Suprapubic skin (tissue), 4 donors: ENCODE data around the gene FGF19. TPM values are rescaled to one million over a fixed set of nuclear protein-coding genes. Genes with fewer than 3 reads are reported as not detected.

Source experiments
- DNase-seq, 2 donors: peaks; one replicate each; pipeline ENCODE4 v3.0.0-alpha.2; 2019; ENCODE audit warnings: low spot score in 2 of 2
- H3K27ac ChIP-seq: fragments of 200-600 bp; sonication (generic); one replicate; pipeline ENCODE4 v1.5.1; 2019
- H3K27me3 ChIP-seq: fragments of 200-600 bp; sonication (generic); one replicate; pipeline ENCODE4 v1.5.1; 2019
- H3K36me3 ChIP-seq: fragments of 200-600 bp; sonication (generic); one replicate; pipeline ENCODE4 v1.5.1; 2019
- H3K4me1 ChIP-seq: fragments of 200-600 bp; sonication (generic); one replicate; pipeline ENCODE4 v1.5.1; 2019
- H3K4me3 ChIP-seq: fragments of 200-600 bp; sonication (generic); one replicate; pipeline ENCODE4 v1.5.1; 2019; ENCODE audit warnings: mild to moderate bottlenecking
- H3K9me3 ChIP-seq: fragments of 200-600 bp; sonication (generic); one replicate; pipeline ENCODE4 v1.5.1; 2019
- EP300 ChIP-seq: sonication (generic); formaldehyde crosslinking; IDR thresholded peaks from one replicate; pipeline ENCODE4 v1.6.1; 2017; ENCODE audit warnings: antibody characterized with exemption
- POLR2A ChIP-seq, 2 donors: fragments of 450-650 bp; IDR thresholded peaks; one replicate each; pipeline ENCODE4 v1.6.1; 2017; ENCODE audit warnings: antibody characterized with exemption in 2 of 2, mild to moderate bottlenecking in 2 of 2, moderate library complexity in 2 of 2
- POLR2AphosphoS5 ChIP-seq, 3 donors: sonication (generic); formaldehyde crosslinking; IDR thresholded peaks; one replicate each; pipeline ENCODE4 v1.6.1; 2017; ENCODE audit warnings: antibody characterized with exemption in 3 of 3
- WGBS: methylation state at CpG from one replicate; pipeline ENCODE4 v1.1.5; 2018; 5-methylcytosine and 5-hydroxymethylcytosine counted together
- total RNA-seq, 4 donors: library from RNA; depleted of rRNA; stranded (reverse); fragments of >200 nt; gene quantifications; one replicate each; pipeline ENCODE4 v1.1.0, GENCODE V29; 2016
- TF ChIP-seq, protein P1 (sequence below), 2 donors: fragments of 200-600 bp in 1 of 2; fragments of 450-650 bp in 1 of 2; sonication (generic) in 1 of 2; IDR thresholded peaks; one replicate each; pipeline ENCODE4 v1.5.1; 2016 to 2019; ENCODE audit warnings: antibody characterized with exemption in 2 of 2, mild to moderate bottlenecking in 1 of 2, moderate library complexity in 1 of 2

FGF19 gene
- total RNA-seq, 4 donors from 2014 or later: not detected

DNA sequence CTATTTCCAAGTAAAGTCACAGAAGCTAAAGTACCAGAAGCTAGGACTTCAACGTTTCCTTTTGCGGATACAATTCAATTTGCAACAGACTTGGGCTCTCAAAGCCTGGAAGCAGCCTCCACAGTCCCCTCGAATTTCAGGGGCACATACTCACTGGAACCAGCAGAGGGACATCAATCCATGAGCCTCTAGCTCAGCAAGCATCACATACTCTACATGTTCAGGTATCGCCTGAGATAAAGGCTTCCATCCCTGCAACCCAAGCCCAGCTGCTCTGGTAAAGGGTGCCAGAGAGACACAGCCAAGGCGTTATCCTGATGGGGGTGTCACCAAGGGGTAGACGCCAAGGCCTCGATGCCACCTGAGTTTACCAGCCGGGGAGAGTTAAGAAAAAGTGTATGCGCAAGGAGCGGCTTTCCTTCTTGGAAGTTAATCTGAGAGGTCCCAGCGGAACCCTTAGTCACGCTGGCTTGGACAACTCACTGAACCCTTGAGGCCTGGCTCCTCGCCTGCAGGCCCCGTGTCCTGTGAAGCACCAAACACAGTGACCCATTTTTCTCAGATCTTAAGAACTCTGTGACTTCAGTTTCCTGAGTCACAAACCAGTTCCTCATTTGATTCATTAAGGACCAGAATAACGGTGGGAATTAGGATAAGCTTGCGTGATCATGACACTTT lies 41.7 kb downstream of the FGF19 start:
- no peaks in the 10 kb centered on the region for H3K27me3 ChIP-seq
- no peak for TF ChIP-seq POLR2A (IDR thresholded peaks at IDR 0.05)
- TF ChIP-seq, protein P1, sequence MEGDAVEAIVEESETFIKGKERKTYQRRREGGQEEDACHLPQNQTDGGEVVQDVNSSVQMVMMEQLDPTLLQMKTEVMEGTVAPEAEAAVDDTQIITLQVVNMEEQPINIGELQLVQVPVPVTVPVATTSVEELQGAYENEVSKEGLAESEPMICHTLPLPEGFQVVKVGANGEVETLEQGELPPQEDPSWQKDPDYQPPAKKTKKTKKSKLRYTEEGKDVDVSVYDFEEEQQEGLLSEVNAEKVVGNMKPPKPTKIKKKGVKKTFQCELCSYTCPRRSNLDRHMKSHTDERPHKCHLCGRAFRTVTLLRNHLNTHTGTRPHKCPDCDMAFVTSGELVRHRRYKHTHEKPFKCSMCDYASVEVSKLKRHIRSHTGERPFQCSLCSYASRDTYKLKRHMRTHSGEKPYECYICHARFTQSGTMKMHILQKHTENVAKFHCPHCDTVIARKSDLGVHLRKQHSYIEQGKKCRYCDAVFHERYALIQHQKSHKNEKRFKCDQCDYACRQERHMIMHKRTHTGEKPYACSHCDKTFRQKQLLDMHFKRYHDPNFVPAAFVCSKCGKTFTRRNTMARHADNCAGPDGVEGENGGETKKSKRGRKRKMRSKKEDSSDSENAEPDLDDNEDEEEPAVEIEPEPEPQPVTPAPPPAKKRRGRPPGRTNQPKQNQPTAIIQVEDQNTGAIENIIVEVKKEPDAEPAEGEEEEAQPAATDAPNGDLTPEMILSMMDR (IDR thresholded peaks at IDR 0.05): no peak
- TF ChIP-seq EP300: no peak
- TF ChIP-seq POLR2AphosphoS5 (IDR thresholded peaks at IDR 0.05): no peak
- no peak overlapping the region for H3K4me3 ChIP-seq
- DNase-seq: peak in 1 of 2 donors; percentile 27
- 87% methylated on average over 14 of the region's 16 CpGs for WGBS
- H3K9me3 ChIP-seq: no peaks in the 10 kb centered on the region
- no peaks in the 10 kb centered on the region for H3K4me1 ChIP-seq
- peaks cover 40% of the 10 kb centered on the region for H3K36me3 ChIP-seq
- no peak overlapping the region for H3K27ac ChIP-seq

DNA sequence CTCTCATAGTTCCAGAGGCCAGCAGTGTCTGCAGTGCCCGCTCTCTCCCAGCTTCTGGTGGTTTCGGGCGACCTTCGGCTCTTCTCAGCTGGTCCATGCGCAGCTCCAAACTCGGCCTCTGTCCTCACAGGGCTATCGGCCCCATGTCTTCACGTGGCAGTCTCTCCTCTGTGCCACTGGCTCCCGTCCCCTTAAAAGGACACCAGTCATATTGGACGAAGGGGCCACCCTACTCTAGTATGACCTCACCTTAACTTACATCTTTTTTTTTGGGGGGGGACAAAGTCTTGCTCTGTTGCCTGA lies 42.5 kb downstream of the FGF19 start:
- Histone ChIP-seq H3K4me3 (no peak overlapping the region), H3K4me1 (no peaks in the 10 kb centered on the region), H3K9me3 (no peaks in the 10 kb centered on the region), H3K27ac (no peak overlapping the region), H3K27me3 (no peaks in the 10 kb centered on the region), H3K36me3 (peaks cover 32% of the 10 kb centered on the region)
- 72% methylated on average over 10 of the region's 10 CpGs for WGBS
- TF ChIP-seq, protein P1 (IDR thresholded peaks at IDR 0.05): no peak
- no peak for TF ChIP-seq POLR2AphosphoS5 (IDR thresholded peaks at IDR 0.05)
- no peak for TF ChIP-seq POLR2A (IDR thresholded peaks at IDR 0.05)
- TF ChIP-seq EP300: no peak
- peak in 1 of 2 donors; percentile 25 for DNase-seq

DNA sequence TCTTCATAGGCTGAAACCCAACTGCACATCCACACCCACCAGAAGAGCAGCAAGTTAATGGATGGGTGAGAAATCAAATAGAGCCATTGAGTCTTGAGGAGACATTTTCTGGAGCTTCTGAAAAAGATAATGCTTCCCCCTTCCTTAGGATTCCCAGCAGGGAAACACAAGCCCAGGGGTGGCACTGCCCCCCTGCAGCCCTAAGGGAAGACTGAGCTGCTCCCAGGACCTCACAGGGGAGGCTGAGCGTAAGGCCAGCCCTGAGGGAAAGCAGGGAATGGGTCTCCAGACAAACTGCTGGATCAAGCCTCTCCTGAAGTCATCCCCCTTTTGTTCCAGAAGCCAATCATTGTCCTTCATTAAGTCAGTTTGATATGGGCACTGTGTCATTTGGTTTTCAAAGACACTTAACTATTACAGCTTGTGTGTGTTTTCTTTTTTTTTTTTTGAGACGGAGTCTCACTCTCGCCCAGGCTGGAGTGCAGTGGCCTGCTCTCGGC lies 43.8 kb downstream of the FGF19 start:
- H3K27ac ChIP-seq: no peak overlapping the region
- WGBS: 90% methylated on average over 4 of the region's 4 CpGs
- TF ChIP-seq POLR2AphosphoS5 (IDR thresholded peaks at IDR 0.05) (no peak), EP300 (no peak), POLR2A (IDR thresholded peaks at IDR 0.05) (no peak)
- TF ChIP-seq, protein P1 (IDR thresholded peaks at IDR 0.05): no peak
- DNase-seq: no peak
- no peak overlapping the region for H3K4me3 ChIP-seq
- peaks cover 21% of the 10 kb centered on the region for H3K36me3 ChIP-seq
- no peaks in the 10 kb centered on the region for H3K4me1 ChIP-seq
- H3K9me3 ChIP-seq: no peaks in the 10 kb centered on the region
- no peaks in the 10 kb centered on the region for H3K27me3 ChIP-seq

DNA sequence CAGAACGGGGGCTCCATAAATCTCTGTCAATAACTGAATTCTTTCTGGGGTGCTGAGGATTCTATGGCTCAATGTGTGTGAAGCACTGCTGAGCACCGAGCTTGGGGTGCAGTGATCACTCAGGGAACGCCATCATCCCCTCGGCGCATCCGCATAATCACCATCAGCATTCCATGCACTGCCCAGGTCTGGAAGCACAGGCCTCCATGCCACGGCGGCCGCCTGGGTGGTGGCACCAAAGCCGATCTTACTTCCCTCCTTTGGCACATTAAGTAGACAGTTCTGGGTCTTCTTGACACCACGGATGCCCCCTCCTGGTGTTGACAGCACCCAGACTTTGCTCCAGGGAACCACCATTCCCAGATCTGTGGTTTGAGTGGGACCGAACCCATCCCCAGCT lies 44.2 kb downstream of the FGF19 start:
- Histone ChIP-seq H3K9me3 (no peaks in the 10 kb centered on the region), H3K4me3 (no peak overlapping the region), H3K4me1 (no peaks in the 10 kb centered on the region), H3K27ac (no peak overlapping the region), H3K36me3 (peaks cover 16% of the 10 kb centered on the region), H3K27me3 (no peaks in the 10 kb centered on the region)
- peak in 1 of 2 donors; percentile 46 for DNase-seq
- no peak for TF ChIP-seq POLR2A (IDR thresholded peaks at IDR 0.05)
- TF ChIP-seq POLR2AphosphoS5 (IDR thresholded peaks at IDR 0.05): no peak
- TF ChIP-seq EP300: no peak
- TF ChIP-seq, protein P1 (IDR thresholded peaks at IDR 0.05): no peak
- WGBS: 90% methylated on average over 11 of the region's 12 CpGs

DNA sequence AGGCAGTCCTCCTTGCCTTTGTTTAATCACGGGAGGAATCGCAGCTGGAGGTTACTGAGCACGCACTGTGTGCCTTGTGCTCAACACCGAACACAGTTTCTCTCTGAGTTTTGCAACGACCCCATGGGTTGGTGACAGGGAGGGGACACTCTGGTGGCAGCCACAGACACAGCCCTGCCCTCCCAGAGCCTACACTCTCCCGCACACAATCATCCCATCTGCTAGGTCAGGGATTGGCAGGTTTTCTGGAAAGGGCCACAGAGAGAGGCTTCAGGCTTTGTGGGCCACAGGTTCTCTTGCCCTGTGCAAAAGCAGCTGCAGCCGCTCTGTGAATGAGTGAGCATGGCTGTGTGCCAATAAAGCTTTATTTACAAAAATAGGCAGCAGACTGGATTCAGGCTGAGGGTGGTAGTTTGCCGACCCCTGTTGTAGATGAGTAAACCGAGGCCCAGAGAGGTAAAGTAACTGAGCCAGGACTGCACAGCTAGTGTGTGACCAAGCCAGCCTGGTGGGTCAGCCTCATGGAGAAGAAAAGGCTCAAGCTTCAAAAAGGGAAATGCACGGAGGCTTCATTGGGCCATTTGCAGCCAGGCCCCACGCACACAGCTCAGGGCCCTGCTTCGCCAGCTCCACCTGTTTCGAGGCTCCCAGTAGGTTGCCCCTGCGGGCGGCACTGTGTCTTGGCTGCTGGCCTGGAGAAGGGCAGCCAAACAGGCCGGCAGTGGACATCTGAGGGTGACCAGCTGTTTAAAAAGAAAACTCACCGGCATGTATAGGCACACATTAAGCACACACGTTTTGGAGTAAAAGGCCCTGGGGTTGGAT lies 45.0 kb downstream of the FGF19 start:
- 84% methylated on average over 8 of the region's 18 CpGs for WGBS
- H3K36me3 ChIP-seq: peaks cover 15% of the 10 kb centered on the region
- H3K4me3 ChIP-seq: no peak overlapping the region
- no peaks in the 10 kb centered on the region for H3K9me3 ChIP-seq
- TF ChIP-seq POLR2A (IDR thresholded peaks at IDR 0.05): no peak
- TF ChIP-seq, protein P1 (IDR thresholded peaks at IDR 0.05): no peak
- no peak for TF ChIP-seq POLR2AphosphoS5 (IDR thresholded peaks at IDR 0.05)
- TF ChIP-seq EP300: no peak
- peak in 1 of 2 donors; percentile 33 for DNase-seq
- no peaks in the 10 kb centered on the region for H3K4me1 ChIP-seq
- H3K27me3 ChIP-seq: no peaks in the 10 kb centered on the region
- H3K27ac ChIP-seq: no peak overlapping the region
